Activated CD8-positive, alpha-beta memory T cell treated with anti-CD3 and anti-CD28 coated beads for 4 hours (primary cell): ENCODE data around the gene NTM.

Experiments
- DNase-seq, 2 donors: peaks; one replicate each; pipeline ENCODE4 v3.0.0-alpha.2; 2020; ENCODE audit warnings: low read depth in 2 of 2

NTM gene

GRCh38 chr11:132260636-132261035, 890.2 kb downstream of the NTM start:
- no peak for DNase-seq

- no peak for DNase-seq
Observed at GRCh38 chr11:132263241-132263640, 892.8 kb downstream of the NTM start.

GRCh38 chr11:132263875-132264274, 893.5 kb downstream of the NTM start:
- no peak for DNase-seq

- DNase-seq: no peak
Observed at GRCh38 chr11:132264616-132265015, 894.2 kb downstream of the NTM start.

GRCh38 chr11:132278801-132279574, 908.6 kb downstream of the NTM start:
- no peak for DNase-seq

GRCh38 chr11:132284048-132284447, 913.6 kb downstream of the NTM start:
- no peak for DNase-seq

- DNase-seq: no peak
Observed at GRCh38 chr11:132284611-132285010, 914.2 kb downstream of the NTM start.

- no peak for DNase-seq
Observed at GRCh38 chr11:132285631-132286030, 915.2 kb downstream of the NTM start.

- no peak for DNase-seq
Observed at GRCh38 chr11:132286106-132286505, 915.7 kb downstream of the NTM start.

- DNase-seq: no peak
Observed at GRCh38 chr11:132288036-132288435, 917.6 kb downstream of the NTM start.

GRCh38 chr11:132289590-132290256, 919.3 kb downstream of the NTM start:
- no peak for DNase-seq

GRCh38 chr11:132293586-132293985, 923.2 kb downstream of the NTM start:
- no peak for DNase-seq

- no peak for DNase-seq
Observed at GRCh38 chr11:132296946-132297610, 926.7 kb downstream of the NTM start.

GRCh38 chr11:132298357-132298756, 927.9 kb downstream of the NTM start:
- DNase-seq: no peak

GRCh38 chr11:132300283-132300682, 929.9 kb downstream of the NTM start:
- DNase-seq: no peak

- no peak for DNase-seq
Observed at GRCh38 chr11:132301465-132301864, 931.0 kb downstream of the NTM start.

GRCh38 chr11:132301900-132302299, 931.5 kb downstream of the NTM start:
- no peak for DNase-seq

GRCh38 chr11:132307309-132308020, 937.0 kb downstream of the NTM start:
- DNase-seq: no peak

- no peak for DNase-seq
Observed at GRCh38 chr11:132310390-132311375, 940.3 kb downstream of the NTM start.

GRCh38 chr11:132311703-132312102, 941.3 kb downstream of the NTM start:
- no peak for DNase-seq

- DNase-seq: no peak
Observed at GRCh38 chr11:132312161-132312560, 941.7 kb downstream of the NTM start.
